ENCODE data around the gene SETD7. TPM values are rescaled to one million over a fixed set of nuclear protein-coding genes. Genes with fewer than 3 reads are reported as not detected.

Gene SETD7
- total and polyA plus RNA-seq, 4 donors: 30.3 to 82.4 (median 58.8) TPM

DNA sequence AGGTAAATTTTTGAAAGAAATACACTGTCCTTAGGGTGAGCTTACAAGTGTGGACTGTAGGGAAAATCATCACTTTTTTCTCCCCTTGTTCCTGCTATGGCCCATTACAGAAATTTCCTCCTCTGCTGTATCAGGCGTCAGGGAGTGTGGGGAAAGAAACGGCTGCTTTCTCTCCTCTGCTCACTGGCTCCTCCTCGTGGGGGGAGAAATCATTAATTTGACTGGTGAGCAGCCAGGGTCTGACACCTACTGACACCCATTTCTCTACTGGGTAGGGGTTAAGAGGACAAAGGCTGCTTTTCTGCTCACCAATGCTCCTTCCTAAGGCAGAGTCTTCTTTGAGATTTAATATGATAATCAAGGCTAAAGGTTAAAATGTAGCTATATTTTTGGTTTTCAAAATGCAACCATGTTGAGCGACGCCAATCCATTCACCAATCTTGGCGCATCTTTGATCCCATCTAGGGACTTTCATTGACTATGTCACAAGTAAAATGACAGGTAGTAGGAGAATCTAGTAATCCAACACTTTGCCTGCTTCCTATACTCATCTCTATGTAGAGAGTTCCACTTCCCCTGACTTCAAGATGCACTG, 25.1 kb downstream of the SETD7 start:
- Histone ChIP-seq H3K27me3 (ENCODE audit: control insufficient read depth in 1 of 2, insufficient read depth in 2 of 2, low read length in 1 of 2) (no peaks in the 10 kb centered on the region), H3K27ac (ENCODE audit: low read depth in 1 of 2, low read length in 2 of 2) (no peak overlapping the region), H3K9me3 (ENCODE audit: control insufficient read depth, low read length) (no peaks in the 10 kb centered on the region), H3K36me3 (ENCODE audit: control insufficient read depth in 1 of 2, insufficient read depth in 2 of 2, low read length in 1 of 2) (peaks cover 0 to 1% of the 10 kb centered on the region in 2 donors), H3K4me1 (ENCODE audit: control insufficient read depth in 1 of 2, insufficient read depth in 2 of 2, low read length in 2 of 2) (no peaks in the 10 kb centered on the region), H3K4me3 (ENCODE audit: low read length in 2 of 2) (no peak overlapping the region)
- intact Hi-C loops (cut with DNase I): loop anchor here in 1 of 2 donors (5.0 kb wide), 1 partner anchor 74 kb away; no protein-coding TSS in a partner anchor
- ATAC-seq (ENCODE audit: low FRiP score) (peak; percentile 77), DNase-seq (no peak)
- 53 to 55% methylated on average over 6 of the region's 6 CpGs for WGBS, 2 donors

DNA sequence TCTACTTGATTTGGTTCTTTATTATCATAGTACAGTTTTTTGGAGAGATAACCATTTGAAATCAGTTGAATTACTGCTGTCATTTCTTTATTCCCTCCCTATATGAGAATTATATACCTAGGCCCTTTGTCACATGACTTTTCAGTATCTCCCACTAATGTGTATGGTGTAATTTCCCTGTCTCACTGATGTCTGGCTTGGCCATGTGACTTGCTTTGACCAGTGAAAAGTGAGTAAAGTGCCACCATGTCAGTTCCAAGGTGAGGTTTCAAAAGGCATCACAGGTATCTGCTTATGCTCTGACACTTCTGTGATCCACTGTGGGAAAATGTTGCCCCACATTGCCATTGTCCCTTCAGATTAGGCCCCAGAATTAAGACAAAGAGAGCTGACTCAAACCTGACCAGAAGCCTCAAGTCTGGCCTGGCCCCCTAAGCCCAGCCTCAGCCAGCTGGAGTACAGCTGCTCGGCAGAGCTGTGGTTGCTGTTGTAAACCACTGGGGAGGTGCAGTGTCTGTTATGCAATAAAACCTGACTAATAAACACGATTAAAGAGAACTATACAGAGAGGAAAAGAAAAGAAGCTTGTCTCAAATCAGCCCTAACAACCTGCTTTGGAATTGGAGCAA, 27.5 kb downstream of the SETD7 start:
- DNase-seq: peak in 1 of 2 donors; percentile 64
- no peak overlapping the region for H3K4me3 ChIP-seq (ENCODE audit: low read length in 2 of 2)
- WGBS, 2 donors: 71 to 80% methylated on average over 2 of the region's 2 CpGs
- H3K4me1 ChIP-seq (ENCODE audit: control insufficient read depth in 1 of 2, insufficient read depth in 2 of 2, low read length in 2 of 2): no peaks in the 10 kb centered on the region
- H3K36me3 ChIP-seq (ENCODE audit: control insufficient read depth in 1 of 2, insufficient read depth in 2 of 2, low read length in 1 of 2): peaks cover 0 to 3% of the 10 kb centered on the region in 2 donors
- intact Hi-C loops (cut with DNase I): no loop called here
- H3K27me3 ChIP-seq (ENCODE audit: control insufficient read depth in 1 of 2, insufficient read depth in 2 of 2, low read length in 1 of 2): no peaks in the 10 kb centered on the region
- no peak overlapping the region for H3K27ac ChIP-seq (ENCODE audit: low read depth in 1 of 2, low read length in 2 of 2)
- H3K9me3 ChIP-seq (ENCODE audit: control insufficient read depth, low read length): no peaks in the 10 kb centered on the region
- peak; percentile 65 for ATAC-seq (ENCODE audit: low FRiP score)

DNA sequence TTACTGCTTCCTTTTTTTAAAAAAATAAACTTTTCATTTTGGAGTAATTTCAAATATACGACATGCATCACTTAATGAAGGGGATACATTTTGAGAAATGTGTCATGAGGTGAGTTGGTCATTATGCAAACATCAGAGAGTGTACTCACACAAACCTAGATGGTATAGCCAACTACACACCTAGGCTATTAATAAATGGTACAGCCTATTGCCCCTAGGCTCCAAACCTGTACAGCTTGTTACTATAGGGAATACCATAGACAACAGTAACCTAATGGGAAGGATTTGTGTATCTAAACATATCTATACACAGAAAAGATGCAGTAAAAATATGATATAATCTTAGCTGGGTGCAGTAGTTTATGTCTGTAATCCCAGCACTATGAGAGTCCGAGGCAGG, 29.1 kb downstream of the SETD7 start:
- Histone ChIP-seq H3K27ac (ENCODE audit: low read depth in 1 of 2, low read length in 2 of 2) (no peak overlapping the region), H3K36me3 (ENCODE audit: control insufficient read depth in 1 of 2, insufficient read depth in 2 of 2, low read length in 1 of 2) (peaks cover 0 to 6% of the 10 kb centered on the region in 2 donors), H3K4me3 (ENCODE audit: low read length in 2 of 2) (no peak overlapping the region), H3K4me1 (ENCODE audit: control insufficient read depth in 1 of 2, insufficient read depth in 2 of 2, low read length in 2 of 2) (no peaks in the 10 kb centered on the region), H3K9me3 (ENCODE audit: control insufficient read depth, low read length) (no peaks in the 10 kb centered on the region), H3K27me3 (ENCODE audit: control insufficient read depth in 1 of 2, insufficient read depth in 2 of 2, low read length in 1 of 2) (no peaks in the 10 kb centered on the region)
- ATAC-seq (ENCODE audit: low FRiP score): no peak
- 97 to 99% methylated on average over 2 of the region's 2 CpGs for WGBS, 2 donors
- intact Hi-C loops (cut with DNase I): no loop called here
- DNase-seq: no peak

DNA sequence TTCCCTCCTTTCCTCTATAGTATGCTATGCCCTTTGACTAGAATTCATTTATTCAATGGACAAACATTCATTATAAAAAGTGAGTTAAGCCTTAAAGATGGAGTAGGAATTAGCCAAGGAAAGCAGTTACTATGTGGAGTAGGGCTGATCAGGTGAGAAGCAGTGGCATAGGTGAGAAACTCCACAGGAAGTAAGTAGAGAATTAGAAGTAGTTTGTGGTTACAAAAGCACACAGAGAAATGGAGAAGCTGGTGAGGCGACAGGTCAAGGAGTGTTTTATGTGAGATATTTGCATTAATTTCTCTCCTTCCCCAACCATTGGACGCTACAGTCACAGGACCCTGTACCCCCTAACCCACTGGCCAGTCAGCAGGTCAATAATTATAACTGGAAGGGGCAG, 30.6 kb downstream of the SETD7 start:
- DNase-seq: no peak
- no peak overlapping the region for H3K4me3 ChIP-seq (ENCODE audit: low read length in 2 of 2)
- ATAC-seq (ENCODE audit: low FRiP score): no peak
- H3K36me3 ChIP-seq (ENCODE audit: control insufficient read depth in 1 of 2, insufficient read depth in 2 of 2, low read length in 1 of 2): peaks cover 5 to 7% of the 10 kb centered on the region in 2 donors
- H3K27ac ChIP-seq (ENCODE audit: low read depth in 1 of 2, low read length in 2 of 2): no peak overlapping the region
- no peaks in the 10 kb centered on the region for H3K9me3 ChIP-seq (ENCODE audit: control insufficient read depth, low read length)
- H3K4me1 ChIP-seq (ENCODE audit: control insufficient read depth in 1 of 2, insufficient read depth in 2 of 2, low read length in 2 of 2): no peaks in the 10 kb centered on the region
- WGBS, 2 donors: 46 to 50% methylated on average over 2 of the region's 2 CpGs
- no peaks in the 10 kb centered on the region for H3K27me3 ChIP-seq (ENCODE audit: control insufficient read depth in 1 of 2, insufficient read depth in 2 of 2, low read length in 1 of 2)
- intact Hi-C loops (cut with DNase I): no loop called here

DNA sequence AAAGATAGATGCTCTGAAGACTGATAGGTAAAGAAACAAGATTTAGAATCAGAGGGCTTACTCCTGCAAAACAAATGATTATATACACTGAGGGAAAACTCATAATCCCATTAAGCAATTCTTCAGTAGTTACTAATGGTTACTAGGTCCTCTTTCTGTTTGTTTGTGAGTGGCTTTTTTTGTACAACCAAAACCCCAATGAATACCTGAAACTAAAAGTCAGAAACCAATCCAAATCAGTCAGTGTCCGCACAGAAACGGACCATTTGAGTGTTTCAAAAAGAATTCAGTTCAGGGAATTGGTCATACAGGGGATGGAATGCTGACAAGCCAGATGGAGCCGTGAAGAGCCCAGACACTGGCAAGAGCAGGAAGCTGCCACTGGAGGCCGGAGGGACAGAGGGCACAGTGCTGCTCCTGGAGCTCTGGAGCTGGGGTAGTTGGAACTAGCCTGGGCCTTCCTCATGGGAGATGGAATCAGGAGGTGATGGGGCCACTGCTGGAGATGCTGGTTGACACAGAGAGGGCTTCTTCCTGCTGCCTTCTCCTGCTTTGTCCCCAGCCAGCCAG, 31.9 kb downstream of the SETD7 start:
- no peak for ATAC-seq (ENCODE audit: low FRiP score)
- H3K4me3 ChIP-seq (ENCODE audit: low read length in 2 of 2): no peak overlapping the region
- 75 to 79% methylated on average over 4 of the region's 4 CpGs for WGBS, 2 donors
- no peaks in the 10 kb centered on the region for H3K4me1 ChIP-seq (ENCODE audit: control insufficient read depth in 1 of 2, insufficient read depth in 2 of 2, low read length in 2 of 2)
- DNase-seq: no peak
- intact Hi-C loops (cut with DNase I): loop anchor here in 1 of 2 donors (5.0 kb wide), 1 partner anchor 383 kb away; no protein-coding TSS in a partner anchor
- H3K27ac ChIP-seq (ENCODE audit: low read depth in 1 of 2, low read length in 2 of 2): no peak overlapping the region
- H3K9me3 ChIP-seq (ENCODE audit: control insufficient read depth, low read length): no peaks in the 10 kb centered on the region
- H3K36me3 ChIP-seq (ENCODE audit: control insufficient read depth in 1 of 2, insufficient read depth in 2 of 2, low read length in 1 of 2): peaks cover 5 to 7% of the 10 kb centered on the region in 2 donors
- H3K27me3 ChIP-seq (ENCODE audit: control insufficient read depth in 1 of 2, insufficient read depth in 2 of 2, low read length in 1 of 2): no peaks in the 10 kb centered on the region

DNA sequence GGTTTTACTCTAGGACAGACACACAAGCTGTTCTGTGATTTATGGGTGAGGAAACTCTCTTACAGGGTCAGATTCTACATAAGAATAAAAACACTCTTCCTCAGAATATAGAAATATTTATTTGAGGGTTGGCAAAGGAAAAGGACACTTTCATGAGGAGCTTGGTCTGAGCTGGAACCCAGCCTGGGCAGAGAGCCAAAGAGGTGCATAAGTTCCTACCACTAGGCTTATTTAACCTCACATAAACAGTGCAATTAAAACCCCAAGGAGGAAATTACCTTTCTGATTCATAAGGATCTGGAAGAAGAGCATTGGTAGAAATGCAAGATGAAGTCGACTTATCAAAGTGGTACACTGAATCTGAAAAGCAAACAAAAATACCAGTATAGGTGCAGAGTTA, 32.9 kb downstream of the SETD7 start:
- intact Hi-C loops (cut with DNase I): loop anchor here in 1 of 2 donors (5.0 kb wide), 1 partner anchor 384 kb away; no protein-coding TSS in a partner anchor
- H3K27me3 ChIP-seq (ENCODE audit: control insufficient read depth in 1 of 2, insufficient read depth in 2 of 2, low read length in 1 of 2): no peaks in the 10 kb centered on the region
- no peak for DNase-seq
- H3K27ac ChIP-seq (ENCODE audit: low read depth in 1 of 2, low read length in 2 of 2): no peak overlapping the region
- no peak overlapping the region for H3K4me3 ChIP-seq (ENCODE audit: low read length in 2 of 2)
- H3K36me3 ChIP-seq (ENCODE audit: control insufficient read depth in 1 of 2, insufficient read depth in 2 of 2, low read length in 1 of 2): peaks cover 5 to 10% of the 10 kb centered on the region in 2 donors
- H3K4me1 ChIP-seq (ENCODE audit: control insufficient read depth in 1 of 2, insufficient read depth in 2 of 2, low read length in 2 of 2): no peaks in the 10 kb centered on the region
- ATAC-seq (ENCODE audit: low FRiP score): no peak
- no peaks in the 10 kb centered on the region for H3K9me3 ChIP-seq (ENCODE audit: control insufficient read depth, low read length)
- 83 to 90% methylated on average over 1 of the region's 1 CpG for WGBS, 2 donors

DNA sequence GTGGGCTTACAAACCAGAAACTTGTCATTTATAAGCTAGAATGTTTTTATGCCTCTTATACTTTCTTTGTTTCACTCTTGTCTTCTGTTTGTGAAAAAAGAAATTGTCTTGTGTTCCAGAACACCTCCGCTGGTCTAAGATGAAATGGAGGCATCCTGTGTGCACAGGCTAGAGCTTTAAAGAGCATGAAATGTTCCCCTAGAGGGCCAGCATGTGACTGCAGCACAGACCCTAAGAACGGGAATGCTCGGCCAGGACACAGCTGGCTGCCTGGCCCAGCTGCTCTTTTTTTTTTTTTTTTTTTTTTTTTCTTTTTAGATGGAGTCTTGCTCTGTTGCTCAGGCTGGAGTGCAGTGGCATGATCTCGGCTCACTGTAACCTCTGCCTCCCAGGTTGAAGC, 33.6 kb downstream of the SETD7 start:
- Histone ChIP-seq H3K9me3 (ENCODE audit: control insufficient read depth, low read length) (no peaks in the 10 kb centered on the region), H3K4me1 (ENCODE audit: control insufficient read depth in 1 of 2, insufficient read depth in 2 of 2, low read length in 2 of 2) (no peaks in the 10 kb centered on the region), H3K27ac (ENCODE audit: low read depth in 1 of 2, low read length in 2 of 2) (no peak overlapping the region), H3K27me3 (ENCODE audit: control insufficient read depth in 1 of 2, insufficient read depth in 2 of 2, low read length in 1 of 2) (no peaks in the 10 kb centered on the region), H3K36me3 (ENCODE audit: control insufficient read depth in 1 of 2, insufficient read depth in 2 of 2, low read length in 1 of 2) (peaks cover 5 to 15% of the 10 kb centered on the region in 2 donors), H3K4me3 (ENCODE audit: low read length in 2 of 2) (no peak overlapping the region)
- ATAC-seq (ENCODE audit: low FRiP score): no peak
- WGBS, 2 donors: 53 to 69% methylated on average over 4 of the region's 4 CpGs
- no peak for DNase-seq
- intact Hi-C loops (cut with DNase I): loop anchor here in 1 of 2 donors (5.0 kb wide), 1 partner anchor 385 kb away; no protein-coding TSS in a partner anchor

DNA sequence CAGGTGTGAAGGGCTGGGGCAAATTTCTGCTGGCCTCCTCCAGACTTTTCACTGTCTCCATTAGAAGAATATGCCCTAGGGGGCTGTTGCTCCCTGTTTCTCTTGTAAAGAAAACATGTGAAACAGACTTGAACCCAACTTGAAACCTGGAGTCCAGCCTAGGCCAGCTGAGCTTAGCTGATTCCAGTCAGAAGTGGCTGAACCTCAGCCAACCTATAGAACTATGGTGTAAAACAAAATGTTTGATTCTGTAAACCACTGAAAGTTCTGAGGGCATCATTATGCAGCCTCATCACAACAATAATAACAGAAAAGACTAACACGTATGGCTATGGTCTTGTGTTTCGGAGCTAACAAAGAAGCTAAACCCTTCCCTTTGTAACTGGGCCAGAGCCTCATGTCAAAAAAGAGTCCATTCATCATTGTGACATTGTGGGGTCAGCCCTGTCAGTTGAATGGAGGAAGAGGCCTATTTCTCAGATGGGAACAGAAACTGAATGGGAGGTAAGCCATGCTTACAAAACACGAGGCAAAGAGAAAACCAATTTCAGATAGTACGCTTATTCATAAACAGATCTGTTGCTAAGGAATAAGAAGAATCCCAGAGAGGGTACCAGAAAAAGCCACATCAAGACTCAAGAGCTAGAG, 34.1 kb downstream of the SETD7 start:
- H3K4me3 ChIP-seq (ENCODE audit: low read length in 2 of 2): no peak overlapping the region
- H3K36me3 ChIP-seq (ENCODE audit: control insufficient read depth in 1 of 2, insufficient read depth in 2 of 2, low read length in 1 of 2): peaks cover 5 to 15% of the 10 kb centered on the region in 2 donors
- H3K27me3 ChIP-seq (ENCODE audit: control insufficient read depth in 1 of 2, insufficient read depth in 2 of 2, low read length in 1 of 2): no peaks in the 10 kb centered on the region
- intact Hi-C loops (cut with DNase I): loop anchor here in 1 of 2 donors (5.0 kb wide), 1 partner anchor 385 kb away; no protein-coding TSS in a partner anchor
- WGBS, 2 donors: 84 to 89% methylated on average over 4 of the region's 4 CpGs
- no peak for DNase-seq
- H3K4me1 ChIP-seq (ENCODE audit: control insufficient read depth in 1 of 2, insufficient read depth in 2 of 2, low read length in 2 of 2): no peaks in the 10 kb centered on the region
- H3K9me3 ChIP-seq (ENCODE audit: control insufficient read depth, low read length): no peaks in the 10 kb centered on the region
- ATAC-seq (ENCODE audit: low FRiP score): no peak
- no peak overlapping the region for H3K27ac ChIP-seq (ENCODE audit: low read depth in 1 of 2, low read length in 2 of 2)

Measured in aorta (tissue), 5 donors.